ENCODE results near the gene DOCK3. TPM values are rescaled to one million over a fixed set of nuclear protein-coding genes. Genes with fewer than 3 reads are reported as not detected.

The DOCK3 gene
- polyA plus RNA-seq, 1 donor from 2014 or later = 15.6 TPM

DNA sequence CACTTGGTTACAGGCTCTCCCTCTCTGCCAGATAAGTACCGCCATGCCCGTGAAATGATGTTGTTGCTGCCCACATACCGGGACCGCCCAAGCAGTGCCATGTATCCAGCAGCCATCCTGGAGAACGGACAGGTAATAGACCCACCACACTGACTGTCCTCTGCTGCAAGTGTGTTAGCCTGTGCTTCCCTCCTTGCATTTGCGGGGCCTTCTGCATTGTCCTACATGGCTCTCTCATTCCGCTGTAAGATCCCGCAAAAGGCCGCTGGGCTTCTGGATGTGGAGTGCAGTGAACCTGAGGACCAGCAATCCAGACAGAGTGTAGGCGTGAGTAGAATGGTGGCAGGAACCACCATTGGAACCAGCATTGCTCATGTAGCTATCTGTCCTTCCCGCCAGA, 699.7 kb downstream of the DOCK3 start:
- TF ChIP-seq MXI1 (conservative IDR thresholded peaks at IDR 0.05; ENCODE audit: poor library complexity, severe bottlenecking) (no peak), EZH2 (IDR thresholded peaks at IDR 0.05; ENCODE audit: borderline replicate concordance, insufficient read depth, low read length, poor library complexity, severe bottlenecking) (no peak), EP300 (conservative IDR thresholded peaks at IDR 0.05; ENCODE audit: poor library complexity, severe bottlenecking) (no peak), RAD21 (conservative IDR thresholded peaks at IDR 0.05) (no peak), TAF1 (IDR thresholded peaks at IDR 0.05; ENCODE audit: low read depth) (no peak), POLR2AphosphoS5 (IDR thresholded peaks at IDR 0.05) (no peak), SMC3 (conservative IDR thresholded peaks at IDR 0.05; ENCODE audit: poor library complexity) (no peak)
- TF ChIP-seq, protein P1, sequence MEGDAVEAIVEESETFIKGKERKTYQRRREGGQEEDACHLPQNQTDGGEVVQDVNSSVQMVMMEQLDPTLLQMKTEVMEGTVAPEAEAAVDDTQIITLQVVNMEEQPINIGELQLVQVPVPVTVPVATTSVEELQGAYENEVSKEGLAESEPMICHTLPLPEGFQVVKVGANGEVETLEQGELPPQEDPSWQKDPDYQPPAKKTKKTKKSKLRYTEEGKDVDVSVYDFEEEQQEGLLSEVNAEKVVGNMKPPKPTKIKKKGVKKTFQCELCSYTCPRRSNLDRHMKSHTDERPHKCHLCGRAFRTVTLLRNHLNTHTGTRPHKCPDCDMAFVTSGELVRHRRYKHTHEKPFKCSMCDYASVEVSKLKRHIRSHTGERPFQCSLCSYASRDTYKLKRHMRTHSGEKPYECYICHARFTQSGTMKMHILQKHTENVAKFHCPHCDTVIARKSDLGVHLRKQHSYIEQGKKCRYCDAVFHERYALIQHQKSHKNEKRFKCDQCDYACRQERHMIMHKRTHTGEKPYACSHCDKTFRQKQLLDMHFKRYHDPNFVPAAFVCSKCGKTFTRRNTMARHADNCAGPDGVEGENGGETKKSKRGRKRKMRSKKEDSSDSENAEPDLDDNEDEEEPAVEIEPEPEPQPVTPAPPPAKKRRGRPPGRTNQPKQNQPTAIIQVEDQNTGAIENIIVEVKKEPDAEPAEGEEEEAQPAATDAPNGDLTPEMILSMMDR (IDR thresholded peaks at IDR 0.05; ENCODE audit: poor library complexity, severe bottlenecking) = no peak
- TF ChIP-seq, protein P2, sequence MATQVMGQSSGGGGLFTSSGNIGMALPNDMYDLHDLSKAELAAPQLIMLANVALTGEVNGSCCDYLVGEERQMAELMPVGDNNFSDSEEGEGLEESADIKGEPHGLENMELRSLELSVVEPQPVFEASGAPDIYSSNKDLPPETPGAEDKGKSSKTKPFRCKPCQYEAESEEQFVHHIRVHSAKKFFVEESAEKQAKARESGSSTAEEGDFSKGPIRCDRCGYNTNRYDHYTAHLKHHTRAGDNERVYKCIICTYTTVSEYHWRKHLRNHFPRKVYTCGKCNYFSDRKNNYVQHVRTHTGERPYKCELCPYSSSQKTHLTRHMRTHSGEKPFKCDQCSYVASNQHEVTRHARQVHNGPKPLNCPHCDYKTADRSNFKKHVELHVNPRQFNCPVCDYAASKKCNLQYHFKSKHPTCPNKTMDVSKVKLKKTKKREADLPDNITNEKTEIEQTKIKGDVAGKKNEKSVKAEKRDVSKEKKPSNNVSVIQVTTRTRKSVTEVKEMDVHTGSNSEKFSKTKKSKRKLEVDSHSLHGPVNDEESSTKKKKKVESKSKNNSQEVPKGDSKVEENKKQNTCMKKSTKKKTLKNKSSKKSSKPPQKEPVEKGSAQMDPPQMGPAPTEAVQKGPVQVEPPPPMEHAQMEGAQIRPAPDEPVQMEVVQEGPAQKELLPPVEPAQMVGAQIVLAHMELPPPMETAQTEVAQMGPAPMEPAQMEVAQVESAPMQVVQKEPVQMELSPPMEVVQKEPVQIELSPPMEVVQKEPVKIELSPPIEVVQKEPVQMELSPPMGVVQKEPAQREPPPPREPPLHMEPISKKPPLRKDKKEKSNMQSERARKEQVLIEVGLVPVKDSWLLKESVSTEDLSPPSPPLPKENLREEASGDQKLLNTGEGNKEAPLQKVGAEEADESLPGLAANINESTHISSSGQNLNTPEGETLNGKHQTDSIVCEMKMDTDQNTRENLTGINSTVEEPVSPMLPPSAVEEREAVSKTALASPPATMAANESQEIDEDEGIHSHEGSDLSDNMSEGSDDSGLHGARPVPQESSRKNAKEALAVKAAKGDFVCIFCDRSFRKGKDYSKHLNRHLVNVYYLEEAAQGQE (IDR thresholded peaks at IDR 0.05; ENCODE audit: borderline replicate concordance) = no peak
- H3K9me3 ChIP-seq (ENCODE audit: low read length) = no peaks in the 10 kb centered on the region
- H3K9me2 ChIP-seq (ENCODE audit: insufficient read depth, low read length) = no peaks in the 10 kb centered on the region
- no peaks in the 10 kb centered on the region for H4K20me1 ChIP-seq (ENCODE audit: insufficient read depth)
- no peak overlapping the region for H3K4me3 ChIP-seq (ENCODE audit: low read length)
- no peak overlapping the region for H3K27ac ChIP-seq (ENCODE audit: low read length)
- H3K27me3 ChIP-seq (ENCODE audit: insufficient read depth, low read depth, low read length) = no peaks in the 10 kb centered on the region
- H3K36me3 ChIP-seq (ENCODE audit: insufficient read depth, low read length) = no peaks in the 10 kb centered on the region
- no peak overlapping the region for H3K9ac ChIP-seq (ENCODE audit: low read length)
- H3K4me2 ChIP-seq (ENCODE audit: low read length) = no peak overlapping the region
- H2AFZ ChIP-seq (ENCODE audit: low read depth, low read length) = no peak overlapping the region
- no peaks in the 10 kb centered on the region for H3F3A ChIP-seq (ENCODE audit: insufficient read depth, low read length, poor library complexity, severe bottlenecking)
- H3K79me2 ChIP-seq (replicated peaks; ENCODE audit: insufficient read depth, low read length) = no peaks in the 10 kb centered on the region

DNA sequence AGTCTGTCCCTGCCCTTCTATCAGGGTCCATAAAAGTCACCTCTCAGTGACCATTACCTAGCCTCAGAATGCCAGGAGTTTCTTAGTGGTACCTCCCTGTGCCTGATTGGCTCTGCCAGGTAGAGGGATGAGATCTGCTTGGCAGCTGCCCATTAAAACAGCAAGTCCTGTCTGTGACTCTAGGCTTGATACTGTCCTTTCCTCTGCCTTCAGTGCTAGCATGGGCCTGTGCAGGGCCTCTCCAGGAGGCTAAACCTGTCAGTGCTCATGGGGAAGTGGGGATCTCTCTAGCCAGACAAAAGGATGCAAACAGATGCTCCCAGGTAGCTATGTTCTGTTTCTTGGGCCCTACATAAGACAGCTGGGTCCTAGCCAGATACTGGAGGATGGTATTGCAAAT, 700.4 kb downstream of the DOCK3 start:
- Histone ChIP-seq H3K9me3 (ENCODE audit: low read length) (no peaks in the 10 kb centered on the region), H3F3A (ENCODE audit: insufficient read depth, low read length, poor library complexity, severe bottlenecking) (no peaks in the 10 kb centered on the region), H3K9ac (ENCODE audit: low read length) (no peak overlapping the region), H3K79me2 (replicated peaks; ENCODE audit: insufficient read depth, low read length) (no peaks in the 10 kb centered on the region), H3K4me2 (ENCODE audit: low read length) (no peak overlapping the region), H3K27ac (ENCODE audit: low read length) (no peak overlapping the region), H3K9me2 (ENCODE audit: insufficient read depth, low read length) (no peaks in the 10 kb centered on the region), H3K4me3 (ENCODE audit: low read length) (no peak overlapping the region), H3K36me3 (ENCODE audit: insufficient read depth, low read length) (no peaks in the 10 kb centered on the region), H3K27me3 (ENCODE audit: insufficient read depth, low read depth, low read length) (no peaks in the 10 kb centered on the region), H2AFZ (ENCODE audit: low read depth, low read length) (no peak overlapping the region), H4K20me1 (ENCODE audit: insufficient read depth) (no peaks in the 10 kb centered on the region)
- TF ChIP-seq TAF1 (IDR thresholded peaks at IDR 0.05; ENCODE audit: low read depth) (no peak), EP300 (conservative IDR thresholded peaks at IDR 0.05; ENCODE audit: poor library complexity, severe bottlenecking) (no peak), SMC3 (conservative IDR thresholded peaks at IDR 0.05; ENCODE audit: poor library complexity) (no peak), POLR2AphosphoS5 (IDR thresholded peaks at IDR 0.05) (no peak), MXI1 (conservative IDR thresholded peaks at IDR 0.05; ENCODE audit: poor library complexity, severe bottlenecking) (no peak), RAD21 (conservative IDR thresholded peaks at IDR 0.05) (no peak), EZH2 (IDR thresholded peaks at IDR 0.05; ENCODE audit: borderline replicate concordance, insufficient read depth, low read length, poor library complexity, severe bottlenecking) (no peak)
- TF ChIP-seq, protein P2 (IDR thresholded peaks at IDR 0.05; ENCODE audit: borderline replicate concordance) = no peak
- TF ChIP-seq, protein P1 (IDR thresholded peaks at IDR 0.05; ENCODE audit: poor library complexity, severe bottlenecking) = no peak

Data from neural cell (in vitro differentiated cells).